GM19438 (cell line): Measurements from ENCODE around the gene ATG10.

Source experiments
- ATAC-seq: cut with Tn5 transposase; IDR thresholded peaks from one replicate; pipeline ENCODE4 v1.9.1; 2021; ENCODE audit warnings: low read depth; ENCODE audit not compliant: unreplicated experiment

Gene ATG10

GRCh38 chr5:82297711-82298110, 325.9 kb downstream of the ATG10 start:
- ATAC-seq, result no peak

- no peak for ATAC-seq
These were observed 326.8 kb downstream of the ATG10 start for GRCh38 chr5:82298668-82299067.

DNA sequence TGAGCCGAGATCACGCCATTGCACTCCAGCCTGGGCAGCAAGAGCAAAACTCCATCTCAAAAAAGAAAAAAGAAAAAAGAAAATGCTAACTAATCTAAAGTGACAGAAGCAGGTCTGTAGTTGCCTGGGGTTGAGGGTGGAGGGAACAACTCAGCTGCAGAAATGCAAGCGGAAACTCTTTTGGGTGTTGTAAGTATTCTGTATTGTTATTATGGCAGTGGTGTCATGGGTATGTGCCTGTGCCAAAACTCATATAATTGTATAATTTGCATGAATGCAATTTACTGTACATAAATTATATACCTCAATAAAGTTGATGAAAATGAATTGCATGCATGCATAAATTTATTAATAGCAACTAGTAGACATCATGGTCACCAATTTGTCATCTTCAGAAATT, 329.4 kb downstream of the ATG10 start:
- no peak for ATAC-seq
